Neuronal stem cell (in vitro differentiated cells): ENCODE data around the gene POC1A.
A peak's percentile ranks its signal among the peaks of the same experiment; 100 is the strongest.

Source experiments
- DNase-seq: peaks from one replicate; pipeline ENCODE4 v3.0.0-alpha.2; 2013; ENCODE audit warnings: low spot score
- H2AFZ ChIP-seq: one replicate; pipeline ENCODE4 v1.6.1; 2013; ENCODE audit warnings: mild to moderate bottlenecking, low read length, inconsistent platforms
- H2AK5ac ChIP-seq: 2 replicates; pipeline ENCODE4 v1.6.1; 2013; ENCODE audit warnings: low read depth, mild to moderate bottlenecking, inconsistent platforms, low read length, moderate library complexity, mixed read lengths
- H2BK120ac ChIP-seq: 2 replicates; pipeline ENCODE4 v1.6.1; 2013; ENCODE audit warnings: low read depth, mild to moderate bottlenecking, inconsistent platforms, low read length, moderate library complexity, mixed read lengths
- H2BK12ac ChIP-seq: one replicate; pipeline ENCODE4 v1.6.1; 2013; ENCODE audit warnings: low read length, inconsistent platforms
- H2BK15ac ChIP-seq: 2 replicates; pipeline ENCODE4 v1.6.1; 2013; ENCODE audit warnings: mild to moderate bottlenecking, low read length, inconsistent platforms, mixed read lengths
- H2BK5ac ChIP-seq: one replicate; pipeline ENCODE4 v1.6.1; 2013; ENCODE audit warnings: inconsistent platforms, mild to moderate bottlenecking, low read length, moderate library complexity
- H3K14ac ChIP-seq: one replicate; pipeline ENCODE4 v1.6.1; 2013; ENCODE audit warnings: low read length, inconsistent platforms
- H3K18ac ChIP-seq: 2 replicates; pipeline ENCODE4 v1.6.1; 2013; ENCODE audit warnings: low read length, inconsistent platforms
- H3K23ac ChIP-seq: 2 replicates; pipeline ENCODE4 v1.6.1; 2013; ENCODE audit warnings: low read depth, mild to moderate bottlenecking, mixed read lengths, low read length, inconsistent platforms; ENCODE audit not compliant: poor library complexity
- H3K27ac ChIP-seq: replicated peaks from 3 replicates; pipeline ENCODE4 v1.5.1; 2013; ENCODE audit warnings: low read length, inconsistent platforms
- H3K27me3 ChIP-seq, 3 experiments: 2 replicates each; pipeline ENCODE4 v1.6.1; 2013; ENCODE audit warnings: low read length in 3 of 3, mild to moderate bottlenecking in 2 of 3, inconsistent platforms in 1 of 3, low read depth in 1 of 3, mixed read lengths in 1 of 3, moderate library complexity in 1 of 3; ENCODE audit not compliant: control insufficient read depth in 3 of 3, insufficient read depth in 3 of 3
- H3K36me3 ChIP-seq, 2 donors: replicated peaks in 1 of 2; 2 replicates each; pipeline ENCODE4 v1.6.1; 2013; ENCODE audit warnings: low read length in 2 of 2; ENCODE audit not compliant: control insufficient read depth in 2 of 2, insufficient read depth in 2 of 2
- H3K4ac ChIP-seq: 2 replicates; pipeline ENCODE4 v1.6.1; 2013; ENCODE audit warnings: inconsistent platforms, mild to moderate bottlenecking, low read length, moderate library complexity
- H3K4me1 ChIP-seq, 2 donors: 1 replicate in 1 of 2; 2 replicates in 1 of 2; pipeline ENCODE4 v1.6.1; 2013; ENCODE audit warnings: low read length in 2 of 2, low read depth in 1 of 2; ENCODE audit not compliant: control insufficient read depth in 2 of 2, insufficient read depth in 1 of 2
- H3K4me2 ChIP-seq: one replicate; pipeline ENCODE4 v1.6.1; 2013; ENCODE audit warnings: mild to moderate bottlenecking, low read length, inconsistent platforms; ENCODE audit not compliant: insufficient read depth, poor library complexity, severe bottlenecking
- H3K4me3 ChIP-seq, 2 donors: 2 replicates each; pipeline ENCODE4 v1.5.1; 2013; ENCODE audit warnings: low read length in 2 of 2, mild to moderate bottlenecking in 2 of 2, inconsistent platforms in 1 of 2, moderate library complexity in 1 of 2
- H3K79me1 ChIP-seq: one replicate; pipeline ENCODE4 v1.6.1; 2013; ENCODE audit warnings: low read depth, mild to moderate bottlenecking, inconsistent platforms, low read length, moderate library complexity
- H3K9ac ChIP-seq: one replicate; pipeline ENCODE4 v1.6.1; 2013; ENCODE audit warnings: mild to moderate bottlenecking, low read depth, low read length, inconsistent platforms; ENCODE audit not compliant: poor library complexity
- H3K9me3 ChIP-seq, 2 donors: replicated peaks in 1 of 2; 2 replicates each; pipeline versions ENCODE3 to v1.6.1; 2013; ENCODE audit warnings: low read length in 2 of 2, mild to moderate bottlenecking in 2 of 2, inconsistent platforms in 1 of 2, low read depth in 1 of 2, mixed read lengths in 1 of 2, moderate library complexity in 1 of 2; ENCODE audit not compliant: control insufficient read depth in 2 of 2, insufficient read depth in 1 of 2
- H4K8ac ChIP-seq: one replicate; pipeline ENCODE4 v1.6.1; 2013; ENCODE audit warnings: low read depth, mild to moderate bottlenecking, inconsistent platforms, low read length, moderate library complexity
- H4K91ac ChIP-seq: one replicate; pipeline ENCODE4 v1.6.1; 2013; ENCODE audit warnings: low read length, low read depth, mild to moderate bottlenecking, inconsistent platforms; ENCODE audit not compliant: poor library complexity
- WGBS, 2 donors: extraction: QIAGEN DNeasy Blood & Tissue Kit; methylation state at CpG; one replicate each; pipeline ENCODE4 v1.1.7; 2013; ENCODE audit warnings: missing lambda C conversion rate in 2 of 2, mixed read lengths in 1 of 2; ENCODE audit not compliant: insufficient read length in 2 of 2, insufficient replicate concordance in 1 of 2; ENCODE audit errors: extremely low coverage in 2 of 2; 5-methylcytosine and 5-hydroxymethylcytosine counted together

The POC1A gene

GRCh38 chr3:52069855-52070254 is 84.4 kb downstream of the POC1A start:
- Histone ChIP-seq H3K9ac (no peak overlapping the region), H3K4me1 (peaks cover 0 to 7% of the 10 kb centered on the region in 2 donors), H3K9me3 (peaks cover 0 to 1% of the 10 kb centered on the region in 2 donors), H2BK15ac (no peak overlapping the region), H3K4ac (no peak overlapping the region), H4K91ac (no peak overlapping the region), H2BK120ac (no peak overlapping the region), H3K79me1 (peaks cover 3% of the 10 kb centered on the region), H3K27me3 (peaks cover 0 to 13% (median 0%) of the 10 kb centered on the region in 3 experiments), H3K4me3 (no peak overlapping the region), H2AFZ (no peak overlapping the region), H2BK5ac (no peak overlapping the region), H2BK12ac (peak overlapping the region; percentile 3), H3K36me3 (peaks cover 8 to 12% of the 10 kb centered on the region in 2 donors), H3K23ac (no peak overlapping the region), H4K8ac (no peak overlapping the region), H3K14ac (no peak overlapping the region), H3K27ac (no peak overlapping the region), H3K18ac (no peak overlapping the region), H3K4me2 (no peak overlapping the region), H2AK5ac (no peak overlapping the region)
- WGBS, 2 donors = no CpG with 5 or more reads among the region's 4 CpGs
- no peak for DNase-seq

- no peak overlapping the region for H3K4ac ChIP-seq
- no peak overlapping the region for H3K4me2 ChIP-seq
- peak overlapping the region; percentile 1 for H3K18ac ChIP-seq
- peak overlapping the region; percentile 86 for H2AK5ac ChIP-seq
- H3K4me1 ChIP-seq = peaks cover 0 to 7% of the 10 kb centered on the region in 2 donors
- WGBS, 2 donors = no CpG with 5 or more reads among the region's 5 CpGs
- peak overlapping the region; percentile 9 for H4K8ac ChIP-seq
- no peak for DNase-seq
- H3K36me3 ChIP-seq = peaks cover 3 to 5% of the 10 kb centered on the region in 2 donors
- no peak overlapping the region for H4K91ac ChIP-seq
- no peak overlapping the region for H2BK120ac ChIP-seq
- H3K4me3 ChIP-seq = no peak overlapping the region
- no peak overlapping the region for H2BK12ac ChIP-seq
- no peak overlapping the region for H3K9ac ChIP-seq
- peak overlapping the region; percentile 77 for H2BK5ac ChIP-seq
- H3K27ac ChIP-seq = no peak overlapping the region
- H3K27me3 ChIP-seq = peaks cover 0 to 20% (median 0%) of the 10 kb centered on the region in 3 experiments
- no peak overlapping the region for H2BK15ac ChIP-seq
- H3K9me3 ChIP-seq = no peaks in the 10 kb centered on the region
- H3K14ac ChIP-seq = no peak overlapping the region
- no peak overlapping the region for H2AFZ ChIP-seq
- H3K79me1 ChIP-seq = peaks cover 2% of the 10 kb centered on the region
- no peak overlapping the region for H3K23ac ChIP-seq
These were observed 85.1 kb downstream of the POC1A start for GRCh38 chr3:52069135-52069534.

DNA sequence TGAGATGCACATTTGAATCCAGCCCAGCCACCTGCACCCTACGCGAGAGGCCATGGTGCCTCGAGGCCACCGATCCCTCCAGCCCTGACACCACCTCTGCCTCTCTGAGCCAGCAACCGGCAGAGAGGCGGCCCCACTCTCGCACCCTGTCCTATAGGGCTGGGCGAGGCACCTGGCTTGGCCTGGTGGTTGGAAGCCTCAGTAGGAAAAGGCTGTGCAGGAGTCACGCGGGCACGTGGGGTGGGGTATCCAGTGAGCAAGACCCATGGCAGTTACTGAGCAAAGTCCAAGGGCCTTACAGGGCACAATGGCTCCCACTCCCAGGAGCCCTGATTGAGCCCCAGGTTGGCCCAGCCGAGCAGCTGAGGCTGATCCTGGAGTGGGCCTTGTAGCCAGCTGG is 85.5 kb downstream of the POC1A start:
- Histone ChIP-seq H3K27me3 (peaks cover 0 to 24% (median 0%) of the 10 kb centered on the region in 3 experiments), H3K4me1 (peaks cover 0 to 7% of the 10 kb centered on the region in 2 donors), H2AFZ (no peak overlapping the region), H3K4ac (no peak overlapping the region), H4K91ac (peak overlapping the region; percentile 65), H3K27ac (no peak overlapping the region), H2BK15ac (peak overlapping the region; percentile 15), H3K23ac (peak overlapping the region; percentile 65), H3K18ac (peak overlapping the region; percentile 88), H3K9ac (peak overlapping the region; percentile 74), H3K4me3 (no peak overlapping the region), H3K79me1 (peaks cover 2% of the 10 kb centered on the region), H3K36me3 (peaks cover under 1 to 3% of the 10 kb centered on the region in 2 donors), H2BK5ac (peak overlapping the region; percentile 77), H2BK120ac (no peak overlapping the region), H2AK5ac (peak overlapping the region; percentile 86), H3K9me3 (no peaks in the 10 kb centered on the region), H3K4me2 (no peak overlapping the region), H3K14ac (peak overlapping the region; percentile 87), H4K8ac (no peak overlapping the region), H2BK12ac (no peak overlapping the region)
- no peak for DNase-seq
- no CpG with 5 or more reads among the region's 12 CpGs for WGBS, 2 donors

DNA sequence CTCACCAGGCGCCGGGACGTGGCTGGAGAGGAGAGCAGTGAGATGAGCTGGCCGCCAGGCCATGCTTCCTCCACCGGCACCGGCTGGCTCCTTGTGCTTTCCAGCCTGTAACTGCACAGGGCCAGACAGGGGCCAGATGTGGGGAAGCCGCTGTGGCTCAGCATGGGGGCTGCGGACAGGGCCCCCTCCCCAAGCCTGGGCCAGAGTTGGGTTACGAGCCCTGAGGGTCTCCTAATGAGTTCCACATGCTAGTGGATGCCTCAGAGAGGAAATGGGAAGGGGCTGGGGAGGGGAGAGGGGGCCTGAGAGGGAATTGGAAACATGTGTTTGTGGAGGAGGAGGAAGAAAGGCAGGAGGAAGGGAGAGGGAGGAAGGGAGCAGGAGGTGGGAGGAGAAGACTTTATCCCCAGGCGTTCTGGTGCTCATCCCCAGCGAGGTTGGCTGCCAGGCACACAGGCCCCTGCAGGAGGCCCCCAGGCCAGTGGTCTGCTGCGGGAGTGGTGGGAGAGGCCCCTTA is 86.1 kb downstream of the POC1A start:
- Histone ChIP-seq H3K4me3 (no peak overlapping the region), H3K4me1 (peaks cover 0 to 7% of the 10 kb centered on the region in 2 donors), H3K18ac (peak overlapping the region; percentile 93), H2AK5ac (peak overlapping the region; percentile 86), H4K91ac (no peak overlapping the region), H4K8ac (no peak overlapping the region), H3K4ac (no peak overlapping the region), H2BK15ac (peak overlapping the region; percentile 15), H3K4me2 (no peak overlapping the region), H3K27ac (no peak overlapping the region), H3K36me3 (peaks cover 0 to 3% of the 10 kb centered on the region in 2 donors), H3K27me3 (peaks cover 0 to 24% (median 0%) of the 10 kb centered on the region in 3 experiments), H2AFZ (no peak overlapping the region), H2BK12ac (no peak overlapping the region), H3K14ac (peak overlapping the region; percentile 65), H3K79me1 (peaks cover 2% of the 10 kb centered on the region), H2BK120ac (no peak overlapping the region), H3K23ac (no peak overlapping the region), H3K9ac (no peak overlapping the region), H3K9me3 (no peaks in the 10 kb centered on the region), H2BK5ac (peak overlapping the region; percentile 77)
- WGBS, 2 donors = no CpG with 5 or more reads among the region's 12 CpGs
- no peak for DNase-seq
